Left kidney (tissue), 8 donors: ENCODE results near the gene CHRM4. TPM values are rescaled to one million over a fixed set of nuclear protein-coding genes. Genes with fewer than 3 reads are reported as not detected.

ENCODE experiments used
- DNase-seq: peaks from one replicate; pipeline ENCODE4 v3.0.0-alpha.2; 2013
- long read RNA-seq, 8 donors: transcript quantifications; one replicate each; lab custom pipeline, GENCODE V29; 2026
- polyA plus RNA-seq: library from polyadenylated mRNA; unstranded; fragments of 120-200 nt; gene quantifications from one replicate; pipeline ENCODE4 v1.2.1, GENCODE V29; 2013; ENCODE audit not compliant: insufficient read length

Gene CHRM4
- polyA plus RNA-seq: 0.18 TPM
- long read RNA-seq, donor 1: 0 reads
- long read RNA-seq, donor 2: 0 reads
- long read RNA-seq, donor 3: 0 reads
- long read RNA-seq, donor 4: 0 reads
- long read RNA-seq, donor 5: 0 reads
- long read RNA-seq, donor 6: 0 reads
- long read RNA-seq, donor 7: 0 reads
- long read RNA-seq, donor 8: 0 reads

GRCh38 chr11:46391578-46392420 lies at the start of gene CHRM4:
Gene CHRM4, minus strand, starts transcription at chr11:46391776. Its CDS starts 5,219 bp downstream, at chr11:46386557.
- DNase-seq: no peak

- DNase-seq: no peak
Observed at GRCh38 chr11:46438211-46438610, 46.6 kb upstream of the CHRM4 start.

- no peak for DNase-seq
Observed at GRCh38 chr11:46437122-46437689, 45.6 kb upstream of the CHRM4 start.

- no peak for DNase-seq
Observed at GRCh38 chr11:46436113-46436512, 44.5 kb upstream of the CHRM4 start.

- DNase-seq: no peak
Observed at GRCh38 chr11:46435679-46436078, 44.1 kb upstream of the CHRM4 start.

GRCh38 chr11:46431211-46431610 lies 39.6 kb upstream of the CHRM4 start:
- no peak for DNase-seq

GRCh38 chr11:46429717-46430116 lies 38.1 kb upstream of the CHRM4 start:
- no peak for DNase-seq

GRCh38 chr11:46427364-46427763 lies 35.8 kb upstream of the CHRM4 start:
- DNase-seq: no peak

- no peak for DNase-seq
Observed at GRCh38 chr11:46426233-46426991, 34.8 kb upstream of the CHRM4 start.

- DNase-seq: no peak
Observed at GRCh38 chr11:46422588-46422987, 31.0 kb upstream of the CHRM4 start.

- no peak for DNase-seq
Observed at GRCh38 chr11:46421257-46421880, 29.8 kb upstream of the CHRM4 start.

- DNase-seq: no peak
Observed at GRCh38 chr11:46420513-46420912, 28.9 kb upstream of the CHRM4 start.

- DNase-seq: no peak
Observed at GRCh38 chr11:46418751-46419150, 27.2 kb upstream of the CHRM4 start.

- no peak for DNase-seq
Observed at GRCh38 chr11:46417711-46418110, 26.1 kb upstream of the CHRM4 start.

GRCh38 chr11:46414879-46415278 lies 23.3 kb upstream of the CHRM4 start:
- DNase-seq: no peak

- DNase-seq: no peak
Observed at GRCh38 chr11:46414466-46414796, 22.9 kb upstream of the CHRM4 start.

- DNase-seq: no peak
Observed at GRCh38 chr11:46413760-46414465, 22.3 kb upstream of the CHRM4 start.

GRCh38 chr11:46410021-46410420 lies 18.4 kb upstream of the CHRM4 start:
- DNase-seq: no peak

GRCh38 chr11:46408407-46408986 lies 16.9 kb upstream of the CHRM4 start:
- no peak for DNase-seq

GRCh38 chr11:46407635-46408034 lies 16.1 kb upstream of the CHRM4 start:
- no peak for DNase-seq

- no peak for DNase-seq
Observed at GRCh38 chr11:46404476-46405017, 13.0 kb upstream of the CHRM4 start.
